ENCODE data around the gene SHD. TPM values are rescaled to one million over a fixed set of nuclear protein-coding genes. Genes with fewer than 3 reads are reported as not detected.

The SHD gene
- total and polyA plus RNA-seq, 9 of the 15 experiments (the other 6 are each of a cell fraction or from before 2014, with no cell fraction given), result 0.05 to 0.62 (median 0.15) TPM; not detected in 5

- TF ChIP-seq NKRF (IDR thresholded peaks at IDR 0.05; ENCODE audit: borderline replicate concordance), result no peak
- no peak for TF ChIP-seq DEAF1 (CRISPR knock-in tag; IDR thresholded peaks at IDR 0.05)
- no peak for TF ChIP-seq RBM25 (IDR thresholded peaks at IDR 0.05; ENCODE audit: low read depth, low read length, severe bottlenecking)
- no peak for TF ChIP-seq HOXB6 (CRISPR knock-in tag; IDR thresholded peaks at IDR 0.05; ENCODE audit: borderline replicate concordance)
- TF ChIP-seq RB1 (IDR thresholded peaks at IDR 0.05; ENCODE audit: low read depth), result no peak
- TF ChIP-seq SMAD1 (IDR thresholded peaks at IDR 0.05; ENCODE audit: low read depth, low read length, partially characterized antibody), result no peak
- no peak for TF ChIP-seq HDAC8 (tag; IDR thresholded peaks at IDR 0.05)
Observed at GRCh38 chr19:4294389-4294788, 15.3 kb downstream of the SHD start (continued).
